Measurements from ENCODE around the gene ARHGAP6. TPM values are rescaled to one million over a fixed set of nuclear protein-coding genes. Genes with fewer than 3 reads are reported as not detected.

ARHGAP6 gene
- polyA plus RNA-seq, 3 donors = 13.9 to 19.4 (median 15.4) TPM

Other genes starting within 250 kb of the ARHGAP6 start
- gene MSL3, start 92.3 kb upstream of the ARHGAP6 start, polyA plus RNA-seq (ENCODE audit: insufficient read length in 3 of 3) = 10 to 100 TPM; 38.6 to 45.3 (median 39.9) TPM